ENCODE data around the gene TC2N.
"Not testable (repeated sequence)": the region's sequence is repeated elsewhere in the genome, so short reads cannot be mapped to it uniquely, and the experiment has no call there.

The TC2N gene

GRCh38 chr14:91867316-91867988 lies at the start of gene TC2N:
TSS of gene TC2N (minus strand) at chr14:91867536. CDS start at chr14:91813769, 53,767 bp downstream.
- DNase-seq, result no peak

- DNase-seq, result no peak
Measured at GRCh38 chr14:91912035-91912434, 44.7 kb upstream of the TC2N start.

- DNase-seq, result peak; percentile 35
Measured at GRCh38 chr14:91911474-91912032, 44.2 kb upstream of the TC2N start.

GRCh38 chr14:91910196-91910595 lies 42.9 kb upstream of the TC2N start:
- no peak for DNase-seq

GRCh38 chr14:91906374-91906773 lies 39.0 kb upstream of the TC2N start:
- no peak for DNase-seq

- no peak for DNase-seq
Measured at GRCh38 chr14:91904956-91905645, 37.8 kb upstream of the TC2N start.

GRCh38 chr14:91904483-91904882 lies 37.1 kb upstream of the TC2N start:
- no peak for DNase-seq

GRCh38 chr14:91903070-91903469 lies 35.7 kb upstream of the TC2N start:
- DNase-seq, result no peak

- DNase-seq, result no peak
Measured at GRCh38 chr14:91902336-91902735, 35.0 kb upstream of the TC2N start.

- DNase-seq, result no peak
Measured at GRCh38 chr14:91901449-91902226, 34.3 kb upstream of the TC2N start.

- no peak for DNase-seq
Measured at GRCh38 chr14:91899806-91900205, 32.5 kb upstream of the TC2N start.

- no peak for DNase-seq
Measured at GRCh38 chr14:91899213-91899612, 31.9 kb upstream of the TC2N start.

- DNase-seq, result no peak
Measured at GRCh38 chr14:91898372-91898771, 31.0 kb upstream of the TC2N start.

GRCh38 chr14:91897716-91898115 lies 30.4 kb upstream of the TC2N start:
- not testable (repeated sequence) for DNase-seq

- no peak for DNase-seq
Measured at GRCh38 chr14:91897106-91897701, 29.9 kb upstream of the TC2N start.

- DNase-seq, result no peak
Measured at GRCh38 chr14:91896419-91896818, 29.1 kb upstream of the TC2N start.

- DNase-seq, result no peak
Measured at GRCh38 chr14:91893669-91894068, 26.3 kb upstream of the TC2N start.

GRCh38 chr14:91893007-91893406 lies 25.7 kb upstream of the TC2N start:
- DNase-seq, result no peak

- no peak for DNase-seq
Measured at GRCh38 chr14:91891721-91892220, 24.4 kb upstream of the TC2N start.

- no peak for DNase-seq
Measured at GRCh38 chr14:91891101-91891500, 23.8 kb upstream of the TC2N start.

- DNase-seq, result no peak
Measured at GRCh38 chr14:91890291-91890749, 23.0 kb upstream of the TC2N start.

GRCh38 chr14:91889477-91890211 lies 22.3 kb upstream of the TC2N start:
- no peak for DNase-seq

Data from NCI-H226 (cell line).